HUDEP-2 (cell line): ENCODE measurements around the gene TGM6.

ENCODE experiments used
- DNase-seq, 76 experiments: peaks; one replicate each; lab custom pipeline; 2025; ENCODE audit not compliant: unreplicated experiment in 76 of 76; lab: John Stamatoyannopoulos, UW

Gene TGM6

DNA sequence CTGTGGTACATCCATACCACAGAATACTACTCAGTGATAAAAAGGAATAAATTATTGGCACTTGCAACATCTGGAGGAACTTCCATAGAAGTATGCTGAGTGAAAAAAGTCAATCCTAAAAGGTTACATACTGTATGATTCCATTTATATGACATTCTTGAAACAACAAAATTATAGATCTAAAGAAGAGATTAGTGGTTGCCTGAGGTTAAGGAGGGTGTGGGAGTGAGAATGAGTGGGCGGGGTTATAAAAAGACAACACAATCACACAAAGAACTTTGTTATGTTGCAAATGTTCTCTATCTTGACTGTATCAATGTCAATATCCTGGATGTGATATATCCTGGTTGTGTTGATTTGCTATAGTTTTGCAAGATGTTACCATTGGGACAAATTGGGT lies 68.7 kb downstream of the TGM6 start:
- peak in 1 of 76 experiments; percentile 14 for DNase-seq

DNA sequence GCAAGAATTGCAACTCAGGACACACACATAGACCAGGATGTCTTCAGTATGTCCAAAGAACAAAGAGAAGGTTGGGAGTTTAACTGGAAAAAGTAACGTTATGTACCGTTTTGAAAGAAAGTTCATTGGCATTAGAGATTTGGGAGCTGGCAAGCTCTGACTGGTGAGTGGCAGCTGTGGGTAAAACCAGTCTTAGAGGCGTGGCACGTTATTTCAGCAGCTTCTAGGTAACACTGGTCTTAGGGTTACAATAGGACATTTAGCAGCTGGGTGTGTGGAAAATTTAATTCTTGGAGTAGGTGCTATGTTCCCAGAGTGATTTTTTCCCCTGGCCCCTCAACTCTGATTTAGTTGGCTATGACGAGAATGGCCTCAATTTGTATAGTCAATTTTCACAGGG lies 70.7 kb downstream of the TGM6 start:
- DNase-seq, result no peak

DNA sequence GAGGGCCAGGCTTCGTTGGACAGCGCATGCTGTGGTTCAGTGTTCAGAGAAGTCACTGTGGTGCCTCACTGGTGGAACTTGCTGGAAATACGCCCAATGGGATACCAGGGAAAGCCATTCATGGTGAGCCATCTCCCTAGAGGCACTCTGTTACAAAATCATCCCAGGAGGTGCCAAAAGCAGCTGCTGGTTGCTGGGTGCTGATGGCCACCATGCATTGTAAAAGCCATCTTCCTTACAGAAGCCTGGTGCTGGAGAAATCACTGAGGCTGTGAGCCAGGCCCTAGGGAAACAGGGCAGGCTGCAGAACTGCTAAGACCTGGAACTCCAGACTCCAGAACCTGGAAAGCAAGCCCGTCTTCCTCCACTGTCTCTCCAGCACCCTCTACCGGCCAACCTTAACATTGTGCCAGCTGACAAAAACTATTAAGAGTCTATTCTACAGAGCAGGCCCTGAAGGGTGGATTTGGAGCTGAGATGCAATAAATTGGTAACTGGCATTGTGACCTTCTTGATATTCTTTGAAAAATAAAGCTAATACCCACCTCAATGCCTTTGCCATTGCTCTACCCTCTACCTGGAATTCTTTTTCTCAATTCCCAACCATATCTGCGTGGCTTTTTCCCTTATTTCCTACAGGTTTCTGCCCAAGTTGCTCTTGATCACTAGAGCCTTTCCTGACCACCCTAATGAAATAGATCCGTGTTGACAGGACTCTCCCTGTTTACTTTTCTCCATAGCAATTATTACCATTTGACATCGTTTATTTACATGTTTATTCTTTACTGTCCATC lies 71.4 kb downstream of the TGM6 start:
- peak in 56 of 76 experiments; percentile 5 to 78 (median 41) for DNase-seq

DNA sequence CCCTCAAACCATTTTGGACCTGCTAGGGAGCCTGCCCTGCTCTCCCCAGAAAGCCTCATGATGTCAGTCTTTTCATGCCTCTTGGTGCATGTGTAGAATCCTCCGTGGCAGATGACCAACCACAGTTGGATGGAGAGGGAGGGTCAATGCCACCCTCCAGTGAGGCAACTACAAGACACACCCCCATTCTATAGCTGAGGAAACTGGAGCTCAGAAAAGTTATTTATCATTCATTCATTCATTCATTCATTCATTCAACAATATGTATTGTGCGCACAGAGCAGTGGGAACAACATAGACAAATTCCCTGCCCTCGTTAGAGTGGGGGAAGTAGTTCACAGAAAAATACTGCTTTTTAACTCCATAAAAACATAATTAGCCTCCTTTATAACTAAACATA lies 73.1 kb downstream of the TGM6 start:
- DNase-seq, result no peak

DNA sequence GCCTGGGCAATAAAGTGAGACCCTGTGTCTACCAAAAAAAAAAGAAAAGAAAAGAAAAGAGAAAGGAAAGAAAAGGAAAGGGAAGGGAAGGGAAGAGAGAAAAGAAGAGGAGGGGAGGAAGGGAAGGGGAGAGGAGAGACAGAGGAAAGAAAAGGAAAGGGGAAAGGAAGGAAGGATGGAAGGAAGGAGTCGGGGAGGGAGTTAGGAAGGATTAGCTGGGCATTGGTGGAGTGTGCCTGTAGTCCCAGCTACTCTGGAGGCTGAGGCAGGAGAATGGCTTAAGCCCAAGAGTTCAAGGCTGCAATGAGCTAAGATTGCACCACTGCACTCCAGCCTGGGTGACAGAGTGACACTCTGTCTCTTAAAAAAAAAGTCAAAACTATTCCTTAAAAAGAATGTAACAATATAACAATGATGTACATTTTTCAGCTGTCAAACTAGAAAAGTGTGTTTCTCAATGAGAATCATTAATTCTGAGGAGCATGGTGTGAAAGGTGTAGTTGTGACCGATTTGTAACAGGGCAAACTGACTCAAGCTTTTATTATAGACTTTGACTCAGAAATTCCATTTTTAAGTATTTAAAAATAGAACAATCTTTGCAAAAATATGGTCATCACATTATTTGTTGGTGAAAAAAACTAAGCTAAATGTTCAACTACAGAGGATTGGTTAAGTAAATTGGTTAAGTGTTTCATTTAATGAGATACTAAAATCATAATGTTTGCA lies 75.2 kb downstream of the TGM6 start:
- no peak for DNase-seq

DNA sequence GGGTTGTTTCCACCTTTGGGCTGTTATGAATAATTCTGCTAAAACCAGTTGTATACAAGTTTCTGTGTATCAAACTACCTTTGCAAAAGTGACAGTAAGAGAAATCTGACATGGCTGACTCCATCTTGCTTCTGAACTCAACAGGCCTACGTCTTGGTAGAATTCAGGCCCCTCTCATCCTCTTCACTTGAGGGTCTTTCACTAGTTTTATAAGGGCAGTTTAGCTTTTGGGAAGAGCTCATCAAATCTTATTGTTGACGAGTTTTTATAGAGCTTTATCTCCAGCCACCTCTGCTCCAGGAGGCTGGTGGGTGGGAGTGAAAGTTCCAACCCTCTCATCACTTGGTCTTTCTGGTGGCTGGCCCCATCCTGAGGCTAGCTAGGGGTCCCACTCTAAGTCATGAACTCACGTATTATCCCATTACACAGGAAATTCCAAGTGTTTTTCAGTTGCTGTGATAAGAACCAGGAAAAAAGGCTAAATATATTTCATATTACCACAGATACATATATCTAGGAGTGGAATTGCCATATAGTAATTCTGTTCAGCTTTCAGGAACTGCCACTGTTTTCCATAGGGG lies 78.3 kb downstream of the TGM6 start:
- no peak for DNase-seq

DNA sequence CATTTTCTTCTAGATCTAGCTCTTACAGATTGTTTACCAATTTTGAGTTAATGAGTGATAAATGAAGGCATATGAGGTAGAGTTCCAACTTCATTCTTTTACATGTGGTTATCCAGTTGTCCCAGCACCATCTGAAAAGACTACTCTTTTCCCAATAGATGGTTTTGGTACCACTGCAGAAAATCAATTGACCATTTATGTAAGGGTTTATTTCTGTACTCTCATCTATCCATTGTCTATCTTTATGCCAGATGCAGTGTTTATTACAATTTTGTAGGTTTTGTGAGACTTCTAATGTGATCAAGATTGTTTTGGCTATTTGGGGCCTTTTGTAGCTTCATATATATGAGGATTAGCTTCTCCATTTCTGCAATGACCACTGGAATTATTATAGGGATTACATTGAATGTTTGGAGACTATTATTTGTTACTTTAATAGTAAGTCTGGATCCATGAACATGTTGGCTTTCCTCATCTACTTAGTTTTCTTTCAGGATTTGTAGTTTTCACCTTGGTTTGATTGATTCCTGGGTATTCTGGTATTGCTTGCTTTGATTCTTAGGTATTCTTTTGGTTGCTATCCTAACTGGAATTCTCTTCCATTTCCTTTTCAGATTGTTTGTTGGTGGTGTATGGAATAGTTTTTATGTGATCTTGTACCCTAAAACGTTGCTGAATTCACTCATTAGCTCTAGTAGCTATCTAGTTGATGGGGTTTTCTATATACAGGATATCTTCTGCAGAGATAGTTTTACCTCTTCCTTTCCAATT lies 79.5 kb downstream of the TGM6 start:
- DNase-seq, result no peak

DNA sequence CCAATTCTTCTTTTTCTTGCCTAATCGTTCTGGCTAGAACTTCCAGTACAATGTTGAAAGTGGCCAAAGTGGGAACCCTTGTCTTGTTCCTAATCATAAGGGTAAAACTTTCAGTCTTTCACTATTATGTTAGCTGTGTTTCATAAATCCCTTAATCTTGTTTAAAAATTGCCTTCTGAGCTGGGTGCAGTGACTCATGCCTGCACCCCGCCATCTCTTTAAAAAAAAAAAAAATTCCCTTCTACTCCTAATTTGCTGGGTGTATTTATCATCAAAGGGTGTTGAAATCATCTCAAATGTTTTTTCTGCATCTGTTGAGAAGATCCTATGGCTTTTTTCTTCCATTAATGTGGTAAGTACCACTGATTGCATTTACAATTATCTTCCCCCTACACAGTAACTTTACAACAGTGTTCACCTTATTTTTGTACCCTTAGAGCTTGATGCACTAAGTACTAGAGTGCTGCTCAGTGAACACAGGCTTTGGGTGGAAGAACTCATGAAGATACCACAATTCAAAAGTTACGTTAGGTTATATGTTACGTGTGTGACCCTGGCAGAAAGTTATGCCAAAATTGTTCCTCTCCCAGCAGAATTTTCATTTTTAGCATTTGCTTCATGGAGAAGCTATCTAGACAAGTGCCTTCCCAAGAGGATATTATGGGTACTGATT lies 80.2 kb downstream of the TGM6 start:
- DNase-seq, result no peak

DNA sequence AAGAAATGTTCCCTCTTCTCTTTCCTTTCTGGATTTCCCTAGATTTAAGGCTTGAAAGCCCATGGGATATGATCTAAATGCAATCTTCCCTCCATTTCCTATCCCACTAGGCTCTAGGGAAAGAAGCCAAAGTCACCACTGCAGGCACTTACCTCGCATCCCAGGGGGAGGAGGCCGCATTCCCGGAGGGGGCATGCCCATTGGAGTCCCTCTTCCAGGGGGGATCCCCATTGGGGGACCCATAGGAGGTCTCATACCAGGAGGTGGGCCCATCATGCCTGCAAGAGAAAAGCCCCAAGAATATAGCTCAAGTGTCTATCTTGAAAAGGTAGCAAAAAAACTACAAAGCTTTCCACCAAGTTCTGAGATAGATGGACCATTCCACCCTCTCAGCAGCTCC lies 81.8 kb downstream of the TGM6 start:
- DNase-seq, result no peak

DNA sequence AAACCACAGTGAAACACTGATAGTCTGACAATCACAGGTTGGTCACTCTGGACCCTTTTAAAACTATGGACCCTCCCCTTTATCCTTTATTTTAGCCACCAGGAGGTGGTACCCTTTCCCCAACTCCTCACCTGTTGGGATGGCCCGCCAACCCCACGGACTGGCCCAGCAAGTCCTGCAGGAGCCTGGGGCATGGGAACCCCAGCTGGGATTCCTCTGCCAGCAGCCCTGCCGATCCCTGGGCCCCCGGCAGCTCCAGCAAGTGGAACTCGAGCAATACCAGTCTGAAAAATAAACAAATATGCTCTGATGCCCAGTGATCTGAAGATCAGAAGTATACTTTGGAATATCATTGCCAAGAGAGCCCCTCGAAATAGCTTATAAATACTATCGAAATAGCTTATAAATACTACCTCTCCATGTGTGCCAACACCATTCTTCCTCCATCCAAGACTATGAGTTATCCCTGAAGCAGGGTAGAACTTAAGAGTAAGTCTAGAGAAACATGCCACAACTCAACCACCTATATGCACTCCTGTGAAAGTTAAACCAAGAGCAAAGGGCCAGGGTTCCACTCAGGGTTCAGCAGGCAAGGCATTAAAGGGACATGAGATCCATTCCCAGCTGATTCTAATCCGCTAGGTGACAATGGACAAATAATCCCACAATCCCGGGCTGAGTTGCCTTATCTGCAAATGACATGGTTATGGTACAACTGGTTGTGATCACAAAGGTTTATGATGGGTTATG lies 83.1 kb downstream of the TGM6 start:
- DNase-seq, result no peak

DNA sequence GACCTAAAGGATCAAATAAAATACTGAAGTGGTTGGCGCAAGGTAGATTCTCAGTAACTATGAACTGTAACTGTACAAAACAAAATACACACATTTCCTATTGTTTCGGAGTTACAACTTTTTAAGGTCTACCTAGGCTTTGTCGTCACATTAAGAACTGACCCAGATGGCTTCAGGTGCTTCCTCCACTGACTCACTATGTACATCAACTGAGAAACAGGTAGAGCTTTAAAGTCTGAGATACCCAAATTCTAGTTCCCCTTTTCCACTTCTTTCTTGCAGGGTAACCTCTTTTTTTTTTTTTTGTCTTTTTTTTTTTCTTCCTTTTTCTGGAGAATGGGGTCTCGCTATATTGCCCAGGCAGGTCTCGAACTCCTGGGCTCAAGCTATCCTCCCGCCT lies 84.4 kb downstream of the TGM6 start:
- DNase-seq, result no peak

DNA sequence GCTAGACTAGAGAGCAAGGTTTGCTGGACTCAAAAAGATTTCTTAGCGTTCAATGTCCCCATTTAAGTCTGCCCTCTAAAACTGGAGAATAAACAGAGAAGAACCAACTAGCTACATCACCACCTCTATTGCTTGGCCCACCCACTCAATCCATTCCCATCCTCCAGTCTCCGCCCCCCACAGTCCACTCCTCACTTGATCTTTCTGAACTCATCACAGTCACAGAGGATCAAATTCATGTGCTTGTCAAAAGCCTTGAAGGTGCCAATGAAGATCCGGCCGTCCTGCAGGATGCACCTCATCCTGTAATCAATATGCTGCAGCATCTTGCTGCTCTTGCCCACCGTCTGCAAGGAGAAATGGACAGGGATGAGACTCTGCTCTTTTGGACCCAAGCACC lies 86.7 kb downstream of the TGM6 start:
- DNase-seq, result no peak

DNA sequence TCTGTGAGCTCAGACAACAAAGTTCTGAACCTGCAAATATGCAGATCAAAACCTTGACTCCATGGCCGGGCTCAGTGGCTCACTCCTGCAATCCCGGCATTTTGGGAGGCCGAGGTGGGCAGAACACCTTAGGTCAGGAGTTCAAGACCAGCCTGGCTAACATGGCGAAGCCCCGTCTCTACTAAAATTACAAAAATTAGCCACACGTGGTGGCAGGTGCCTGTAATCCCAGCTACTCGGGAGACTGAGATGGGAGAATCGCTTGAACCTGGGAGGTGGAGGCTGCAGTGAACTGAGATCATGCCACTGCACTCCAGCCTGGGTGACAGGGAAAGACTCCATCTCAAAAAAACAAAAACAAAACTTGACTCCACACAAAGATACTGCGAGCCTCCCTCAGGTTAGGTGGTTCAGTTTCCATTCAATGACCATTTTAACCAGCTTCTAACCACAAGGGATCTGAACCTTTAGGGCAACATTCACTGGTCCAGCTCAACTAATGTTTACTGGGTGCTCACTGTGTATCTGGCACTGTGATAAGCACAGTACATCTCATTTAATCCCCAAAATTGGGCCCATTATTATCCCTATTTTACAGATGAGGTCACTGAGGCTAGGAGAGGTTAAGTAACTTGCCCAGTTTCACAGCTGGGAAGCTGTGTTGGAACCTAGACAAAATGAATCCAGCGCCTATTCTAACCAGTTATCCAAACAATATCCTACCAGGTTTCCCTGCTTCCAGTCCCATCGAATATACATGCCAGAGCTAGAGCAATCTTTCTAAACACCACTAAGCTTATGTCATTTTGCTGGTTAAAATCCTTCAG lies 88.1 kb downstream of the TGM6 start:
- no peak for DNase-seq

DNA sequence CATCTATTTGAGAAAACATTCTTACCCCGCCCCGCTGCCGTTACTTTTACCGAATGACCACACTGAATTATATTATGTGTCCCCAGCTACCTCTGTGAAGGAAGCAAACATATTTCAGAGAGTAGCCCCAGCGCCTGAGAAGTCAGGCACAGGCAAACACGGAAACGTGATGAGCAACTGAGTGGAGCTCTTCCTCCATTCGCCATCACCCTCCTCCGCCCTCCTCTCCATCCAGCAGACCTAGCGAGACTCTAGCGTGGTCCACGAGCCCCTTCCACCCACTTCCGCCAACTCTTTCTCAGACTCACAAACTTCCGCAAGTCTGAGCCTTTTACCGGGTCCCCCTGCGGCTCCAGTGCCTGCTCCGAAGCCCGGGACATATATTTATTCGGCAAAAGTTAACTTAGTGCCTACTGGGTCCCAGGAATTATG lies 89.3 kb downstream of the TGM6 start:
- DNase-seq, result peak in 38 of 76 experiments; percentile 6 to 62 (median 28)

DNA sequence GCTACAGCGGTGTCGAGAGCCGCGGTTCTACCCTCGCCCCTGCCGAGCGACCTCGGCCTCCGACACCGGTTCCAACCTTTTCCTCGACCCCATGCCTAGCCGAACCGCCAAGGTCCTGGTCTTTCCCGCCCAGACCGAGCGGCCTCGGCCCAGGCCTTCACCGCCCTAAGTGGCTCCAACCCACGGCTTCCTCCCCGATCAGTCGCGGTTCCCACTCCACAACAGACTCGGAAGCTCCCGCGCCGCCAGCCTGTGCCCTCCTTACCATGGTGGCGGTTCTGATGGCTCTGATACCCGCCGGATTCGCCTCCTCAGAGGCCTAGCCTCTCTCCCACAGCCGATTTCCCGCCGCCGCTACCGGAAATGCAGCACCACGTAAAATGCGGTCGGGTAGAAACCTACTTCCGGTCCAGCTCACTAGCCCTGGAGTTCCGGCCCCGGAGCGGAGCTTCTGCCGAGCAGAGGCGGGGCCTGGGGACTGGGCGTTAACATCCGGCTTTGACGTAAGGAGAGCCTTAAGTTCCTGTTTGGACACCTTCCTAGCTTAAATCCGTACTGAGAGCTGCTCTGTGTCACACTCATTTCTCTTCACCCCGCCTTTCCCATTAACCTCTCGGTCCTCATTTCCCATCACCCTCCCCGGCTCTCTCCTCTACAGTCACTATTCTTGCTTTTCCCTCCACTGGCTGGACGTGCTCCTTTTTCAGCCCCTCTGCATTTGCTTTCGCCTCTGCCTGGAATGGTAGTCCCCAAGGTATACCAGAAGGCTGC lies 89.9 kb downstream of the TGM6 start, which contains the start of gene SNRPB:
Gene SNRPB, minus strand, starts transcription at position 367 of the 771 bp plus-strand sequence. Its CDS starts 99 bp downstream, at position 268.
- peak; percentile 45 to 98 (median 93) for DNase-seq

DNA sequence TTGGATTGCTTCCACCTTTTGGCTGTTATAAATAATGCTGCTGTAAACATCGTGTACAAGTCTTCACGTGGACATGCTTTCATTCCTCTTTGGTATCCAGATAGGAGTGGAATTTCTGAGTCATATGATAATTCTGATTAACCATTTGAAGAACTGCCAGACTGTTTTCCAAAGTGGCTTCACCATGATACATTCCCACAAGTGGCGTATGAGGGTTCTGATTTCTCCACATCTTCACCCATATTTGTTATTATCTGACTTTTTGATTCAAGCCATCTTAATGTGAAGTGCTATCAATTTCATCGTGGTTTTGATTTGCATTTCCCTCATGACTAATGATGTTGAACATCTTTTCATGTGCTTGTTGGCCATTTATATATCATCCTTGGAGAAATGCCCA lies 92.8 kb downstream of the TGM6 start:
- DNase-seq, result peak in 12 of 76 experiments; percentile 4 to 59 (median 22)

DNA sequence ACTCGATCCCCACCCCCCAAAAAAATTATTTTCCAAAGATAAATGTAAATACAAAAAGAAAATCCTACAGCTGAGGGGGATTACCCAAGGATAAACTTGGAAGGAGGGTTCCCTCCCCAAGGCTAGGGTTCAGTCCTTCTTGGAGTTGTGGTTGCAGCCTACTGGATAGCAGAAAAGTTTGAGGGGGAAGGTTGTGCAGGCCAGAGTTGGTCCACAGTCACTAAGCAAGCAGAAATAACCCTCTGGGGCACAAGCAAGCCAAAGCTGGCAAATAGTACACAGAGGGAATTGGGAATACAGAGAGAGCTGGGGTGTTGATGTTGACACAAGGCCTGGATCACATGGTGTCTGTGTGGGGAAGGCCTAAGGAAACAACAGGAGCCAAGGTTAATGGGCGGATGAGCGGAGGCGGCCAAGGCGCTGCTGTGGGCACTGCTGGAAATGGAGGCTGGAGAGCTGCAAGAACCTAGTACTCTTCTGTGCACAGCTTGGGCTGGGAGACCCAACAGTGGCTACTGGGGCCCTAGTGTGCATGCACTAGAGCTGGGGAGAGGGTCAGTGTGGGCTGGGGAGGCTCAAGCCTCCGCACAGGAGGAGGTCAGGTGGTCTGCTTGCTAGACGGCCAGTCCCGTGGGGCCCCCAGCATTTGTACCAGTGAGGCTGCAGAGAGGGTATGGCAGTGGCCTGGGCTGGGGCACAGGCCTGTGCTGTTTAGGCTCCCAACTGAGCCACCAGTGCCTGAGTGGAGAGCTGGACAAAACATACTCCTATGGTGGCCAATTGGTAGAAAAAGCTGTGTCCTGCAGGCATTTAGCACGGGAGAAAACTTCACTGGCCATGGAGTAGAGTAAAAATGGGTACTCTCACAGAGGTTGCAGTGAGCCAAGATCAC lies 95.4 kb downstream of the TGM6 start:
- DNase-seq, result no peak
